GM18909 (cell line): Measurements from ENCODE around the gene S100A2.
"Not testable (repeated sequence)": the region's sequence is repeated elsewhere in the genome, so short reads cannot be mapped to it uniquely, and the experiment has no call there.

ENCODE experiments used
- ATAC-seq: cut with Tn5 transposase; IDR thresholded peaks from one replicate; pipeline ENCODE4 v1.9.1; 2021; ENCODE audit warnings: mild to moderate bottlenecking; ENCODE audit not compliant: unreplicated experiment, poor library complexity

S100A2 gene

GRCh38 chr1:153535242-153536011 lies 30.2 kb downstream of the S100A2 start, which contains the start of gene S100A6:
TSS of gene S100A6 (minus strand) at chr1:153535991. CDS start at chr1:153535339, 652 bp downstream.
- peak; percentile 32 for ATAC-seq

DNA sequence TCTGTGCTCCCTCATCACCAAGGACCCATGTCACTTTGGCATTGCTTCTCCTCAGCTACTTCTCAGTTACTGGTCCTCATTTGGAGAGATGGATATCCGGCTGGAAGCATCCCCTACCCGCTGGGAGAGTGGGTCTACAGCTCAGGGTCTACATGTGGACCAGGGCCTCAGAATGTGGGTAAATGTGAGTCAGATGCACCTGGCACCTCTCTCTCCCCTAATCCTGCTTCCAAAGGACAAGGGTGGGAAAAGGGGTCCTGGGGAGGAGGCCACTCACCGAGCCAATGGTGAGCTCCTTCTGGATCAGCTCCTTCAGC lies 30.8 kb downstream of the S100A2 start:
- ATAC-seq = no peak

- ATAC-seq = no peak
Measured at GRCh38 chr1:153534226-153534924, 31.3 kb downstream of the S100A2 start.

GRCh38 chr1:153533689-153534201 lies 31.9 kb downstream of the S100A2 start:
- ATAC-seq = no peak

- no peak for ATAC-seq
Measured at GRCh38 chr1:153532769-153533599, 32.7 kb downstream of the S100A2 start.

DNA sequence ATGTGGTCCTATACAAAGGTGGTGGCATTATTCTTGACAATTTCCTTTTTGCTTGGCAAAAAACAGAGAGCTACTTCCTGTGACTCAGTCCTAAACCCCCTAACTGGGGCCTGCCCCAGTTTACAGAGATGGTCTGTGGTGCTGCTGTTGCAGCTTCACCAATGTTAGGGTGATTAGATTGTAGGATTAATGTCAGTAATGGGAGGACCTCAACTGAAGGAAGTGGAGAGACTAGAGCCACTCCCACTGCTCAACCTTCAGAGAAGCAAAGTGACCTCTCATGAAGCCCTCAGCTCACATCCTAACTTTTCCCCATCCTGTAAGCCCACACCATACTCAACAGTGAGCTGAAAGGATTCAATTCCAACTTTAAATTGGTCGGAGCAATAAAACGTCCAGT lies 33.5 kb downstream of the S100A2 start:
- no peak for ATAC-seq

DNA sequence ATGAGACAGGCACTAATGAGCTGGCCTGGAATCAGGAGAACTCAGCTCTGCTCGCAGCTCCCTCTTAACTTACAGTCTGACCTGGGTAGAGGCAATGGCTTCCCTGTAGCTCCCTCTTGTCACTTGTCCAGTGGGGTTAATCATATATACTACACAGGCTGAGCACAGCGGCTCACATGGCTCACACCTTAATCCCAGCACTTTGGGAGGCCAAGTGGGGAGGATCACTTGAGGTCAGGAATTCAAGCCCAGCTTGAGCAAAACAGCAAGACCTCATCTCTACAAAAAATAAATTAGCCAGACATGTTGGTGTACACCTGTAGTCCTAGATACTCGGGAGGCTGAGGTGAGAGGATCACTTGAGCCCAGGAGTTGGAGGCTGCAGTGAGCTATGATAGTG lies 34.0 kb downstream of the S100A2 start:
- no peak for ATAC-seq

DNA sequence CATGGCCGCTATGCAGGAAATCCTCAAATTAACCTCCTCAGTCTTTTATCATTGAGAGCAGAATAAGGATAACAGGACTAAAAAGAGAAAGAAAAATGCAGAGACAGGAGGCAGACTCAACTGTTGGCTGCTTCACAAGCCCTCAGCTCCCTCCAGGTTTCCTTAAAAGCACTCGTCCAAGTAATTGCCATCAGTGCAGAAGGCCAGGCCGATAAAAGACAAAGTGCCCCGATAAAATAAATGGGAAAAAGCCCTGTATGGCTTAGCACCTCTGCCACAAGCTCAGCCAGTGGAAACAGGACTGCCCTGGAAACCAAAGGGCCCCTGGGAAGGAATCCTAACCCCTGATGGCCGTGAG lies 38.0 kb downstream of the S100A2 start:
- ATAC-seq = no peak

DNA sequence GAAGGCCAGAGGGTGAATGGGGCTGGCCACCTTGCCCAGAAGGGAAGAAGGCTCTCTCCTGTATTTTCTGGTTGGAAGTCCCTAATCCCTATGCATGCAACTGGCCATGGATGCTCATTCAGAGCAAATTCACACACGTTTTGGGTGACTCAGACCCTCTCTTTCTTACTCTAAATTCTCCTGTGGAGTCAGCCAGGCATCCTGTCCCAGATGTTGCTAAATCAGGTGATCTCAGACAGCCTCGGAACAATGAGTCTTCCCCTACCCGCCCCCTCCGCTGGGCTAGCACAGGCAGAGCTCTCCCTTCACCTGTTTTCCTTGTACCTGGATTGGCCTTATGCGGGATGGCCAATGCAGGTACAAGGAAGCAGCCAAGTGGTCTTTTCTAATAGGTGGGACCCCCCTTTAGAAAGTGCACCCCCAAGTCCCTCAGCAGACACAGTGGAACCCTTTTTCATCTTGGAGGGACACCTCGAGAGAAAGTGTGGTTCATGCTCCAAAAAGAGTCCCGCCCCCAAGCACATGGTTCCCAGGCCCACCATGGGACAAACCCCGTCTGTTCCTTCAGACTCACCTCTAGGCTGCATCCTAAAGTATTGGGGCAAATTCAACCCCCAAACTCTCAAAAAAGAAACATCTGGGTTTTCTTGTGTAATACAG lies 38.5 kb downstream of the S100A2 start:
- no peak for ATAC-seq

- ATAC-seq = no peak
Measured at GRCh38 chr1:153526132-153526543, 39.5 kb downstream of the S100A2 start.

GRCh38 chr1:153525088-153525728 lies 40.4 kb downstream of the S100A2 start:
- ATAC-seq = no peak

- ATAC-seq = not testable (repeated sequence)
Measured at GRCh38 chr1:153522353-153523048, 43.1 kb downstream of the S100A2 start.

GRCh38 chr1:153521808-153522207 lies 43.8 kb downstream of the S100A2 start:
- ATAC-seq = not testable (repeated sequence)

DNA sequence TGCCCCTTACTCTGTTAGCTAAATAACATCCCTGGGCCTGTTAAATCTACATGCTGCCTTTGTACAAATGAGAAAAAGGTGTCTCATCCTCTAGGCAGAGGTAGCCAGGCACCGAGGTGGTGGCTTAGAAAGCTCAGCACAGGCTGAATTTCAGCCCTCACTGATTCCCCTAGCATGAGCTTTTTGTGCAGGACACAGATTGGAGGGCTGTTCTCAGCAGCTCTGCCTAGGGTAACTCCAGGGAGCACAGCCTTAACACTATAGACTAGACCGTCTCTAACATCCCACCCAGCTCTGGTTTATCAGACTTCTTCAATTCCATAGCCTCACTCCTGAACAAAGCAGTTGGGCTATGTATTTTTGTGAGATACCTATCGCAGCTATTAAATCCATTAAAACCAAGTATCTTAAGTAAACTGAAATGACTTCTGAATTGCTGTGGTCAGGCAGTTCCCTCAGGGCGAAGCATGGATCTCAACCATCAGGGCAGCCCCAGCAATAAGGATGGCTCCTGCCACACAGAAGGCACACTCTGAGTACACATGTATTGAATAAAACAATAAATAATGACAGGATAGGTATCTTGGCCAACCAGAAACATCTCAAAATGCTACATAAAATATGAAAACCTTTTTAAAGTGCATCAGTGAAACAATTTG lies 44.7 kb downstream of the S100A2 start:
- ATAC-seq = no peak

DNA sequence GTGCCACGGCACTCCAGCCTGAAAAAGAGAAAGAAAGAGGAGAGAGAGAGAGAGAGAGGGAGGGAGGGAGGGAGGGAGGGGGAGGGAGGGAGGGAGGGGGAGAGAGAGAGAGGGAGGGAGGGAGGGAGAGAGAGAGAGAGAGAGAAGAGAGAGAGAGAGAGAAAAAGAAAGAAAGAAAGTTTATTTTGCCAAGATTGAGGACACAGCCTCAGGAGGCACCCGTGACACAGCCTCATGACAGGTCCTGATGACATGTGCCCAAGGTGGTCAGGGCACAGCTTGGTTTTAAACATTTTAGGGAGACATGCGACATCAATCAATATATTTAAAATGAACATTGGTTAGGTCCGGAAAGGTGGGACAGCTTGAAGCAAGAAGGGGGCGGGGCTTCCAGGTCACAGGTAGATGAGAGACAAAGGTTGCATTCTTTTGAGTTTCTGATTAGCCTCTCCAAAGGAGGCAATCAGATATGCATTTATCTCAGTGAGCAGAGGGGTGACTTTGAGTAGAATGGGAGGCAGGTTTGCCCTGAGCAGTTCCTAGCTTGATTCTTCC lies 45.4 kb downstream of the S100A2 start:
- ATAC-seq = not testable (repeated sequence)

GRCh38 chr1:153519242-153519641 lies 46.4 kb downstream of the S100A2 start:
- no peak for ATAC-seq

GRCh38 chr1:153515504-153516394 lies 49.9 kb downstream of the S100A2 start:
- ATAC-seq = no peak
